HUES6 (cell line): ENCODE measurements around the gene CDC42.

ENCODE experiments used
- H3K27ac ChIP-seq: 2 replicates; pipeline ENCODE4 v1.7.0; 2013; ENCODE audit warnings: low read depth, mild to moderate bottlenecking, low read length, inconsistent platforms
- H3K27me3 ChIP-seq: 2 replicates; pipeline ENCODE4 v1.6.1; 2013; ENCODE audit warnings: low read length; ENCODE audit not compliant: control insufficient read depth, insufficient read depth
- H3K36me3 ChIP-seq: 2 replicates; pipeline ENCODE4 v1.6.1; 2013; ENCODE audit warnings: low read length; ENCODE audit not compliant: control insufficient read depth, insufficient read depth
- H3K4me1 ChIP-seq: 2 replicates; pipeline ENCODE4 v1.6.1; 2013; ENCODE audit warnings: low read length; ENCODE audit not compliant: control insufficient read depth, insufficient read depth
- H3K4me3 ChIP-seq: 2 replicates; pipeline ENCODE4 v1.5.1; 2013; ENCODE audit warnings: low read depth, low read length
- H3K9ac ChIP-seq: one replicate; pipeline ENCODE4 v1.6.1; 2013; ENCODE audit warnings: mild to moderate bottlenecking, low read length
- H3K9me3 ChIP-seq: 2 replicates; pipeline ENCODE4 v1.6.1; 2013; ENCODE audit warnings: low read depth, low read length; ENCODE audit not compliant: control insufficient read depth, insufficient read depth

CDC42 gene

DNA sequence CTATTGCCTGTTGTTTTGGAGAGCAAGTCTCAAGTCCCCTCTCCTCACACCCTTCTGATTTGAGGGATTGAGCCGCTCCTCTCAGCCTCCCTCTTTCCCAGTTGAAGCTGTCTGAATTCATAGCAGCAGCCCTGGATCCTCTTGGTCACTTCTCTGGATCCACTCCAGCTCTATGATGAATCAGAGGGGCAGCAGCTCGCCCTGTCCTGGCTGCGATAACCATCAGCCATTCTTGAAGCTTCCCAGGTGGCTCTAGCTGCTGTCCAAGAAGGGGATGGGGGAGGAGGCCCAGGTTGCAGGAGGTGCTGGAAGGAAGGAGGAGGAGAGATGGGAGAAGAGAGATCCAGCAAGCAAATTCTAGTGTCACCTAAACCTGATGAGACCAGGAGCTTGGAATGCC lies 59.1 kb downstream of the CDC42 start:
- Histone ChIP-seq H3K27me3 (no peaks in the 10 kb centered on the region), H3K27ac (no peak overlapping the region), H3K9ac (no peak overlapping the region), H3K9me3 (no peaks in the 10 kb centered on the region), H3K4me3 (no peak overlapping the region), H3K4me1 (peaks cover 14% of the 10 kb centered on the region), H3K36me3 (peaks cover 21% of the 10 kb centered on the region)

DNA sequence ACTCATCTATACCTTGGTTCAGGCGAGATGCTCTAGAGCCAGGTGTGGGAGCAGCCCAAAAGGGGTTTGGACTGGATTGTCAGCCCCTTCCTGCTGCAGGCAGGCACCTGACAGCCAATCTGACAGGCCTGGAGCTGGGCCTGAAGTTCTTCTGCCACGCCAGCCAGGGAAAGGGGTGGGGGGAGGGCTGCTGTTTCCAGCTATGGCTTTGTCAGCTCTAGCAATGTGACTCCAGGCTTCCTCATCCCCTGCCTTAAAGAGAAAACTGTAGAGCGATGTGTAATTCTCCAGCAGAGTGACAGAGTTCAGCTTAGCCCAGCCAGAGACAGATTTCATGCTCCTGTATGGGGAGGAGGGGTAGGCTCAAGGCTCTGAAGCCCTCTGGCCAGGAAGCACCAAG lies 60.0 kb downstream of the CDC42 start:
- no peaks in the 10 kb centered on the region for H3K27me3 ChIP-seq
- H3K27ac ChIP-seq, result no peak overlapping the region
- no peaks in the 10 kb centered on the region for H3K9me3 ChIP-seq
- peaks cover 14% of the 10 kb centered on the region for H3K4me1 ChIP-seq
- H3K36me3 ChIP-seq, result peaks cover 18% of the 10 kb centered on the region
- H3K4me3 ChIP-seq, result no peak overlapping the region
- no peak overlapping the region for H3K9ac ChIP-seq

- Histone ChIP-seq H3K4me3 (no peak overlapping the region), H3K27me3 (no peaks in the 10 kb centered on the region), H3K36me3 (peaks cover 6% of the 10 kb centered on the region; the same call in 1 of the 2 replicates), H3K9me3 (no peaks in the 10 kb centered on the region), H3K9ac (no peak overlapping the region), H3K27ac (no peak overlapping the region), H3K4me1 (peaks cover 14% of the 10 kb centered on the region)
These were observed 61.8 kb downstream of the CDC42 start for GRCh38 chr1:22114083-22115012.

DNA sequence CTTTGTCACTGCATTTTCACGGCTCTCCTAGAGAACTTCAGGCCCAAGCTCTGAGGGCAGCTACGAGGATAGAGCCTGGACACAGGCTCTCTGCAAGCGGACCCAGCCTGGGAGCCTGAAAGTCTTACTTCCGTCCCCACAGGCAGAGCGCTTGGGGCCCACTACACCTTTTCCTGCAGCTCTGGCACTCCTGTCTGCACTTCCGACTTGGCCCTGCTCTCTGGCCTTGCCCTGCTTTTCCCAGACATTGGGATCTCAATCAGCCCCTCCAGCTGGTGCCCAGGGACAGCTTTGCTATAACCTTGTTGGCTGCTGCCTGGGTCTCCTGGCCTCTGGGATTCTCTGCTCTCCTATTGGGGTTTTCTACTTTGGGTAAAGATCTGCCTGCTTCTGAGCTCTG lies 62.8 kb downstream of the CDC42 start:
- Histone ChIP-seq H3K27ac (no peak overlapping the region; the same call in 1 of the 2 replicates), H3K4me1 (peaks cover 14% of the 10 kb centered on the region), H3K9ac (no peak overlapping the region), H3K9me3 (no peaks in the 10 kb centered on the region), H3K27me3 (no peaks in the 10 kb centered on the region), H3K4me3 (no peak overlapping the region), H3K36me3 (peaks cover 8% of the 10 kb centered on the region)

- H3K9ac ChIP-seq, result no peak overlapping the region
- H3K4me3 ChIP-seq, result no peak overlapping the region
- H3K9me3 ChIP-seq, result no peaks in the 10 kb centered on the region
- peaks cover 5% of the 10 kb centered on the region; the same call in 1 of the 2 replicates for H3K36me3 ChIP-seq
- no peaks in the 10 kb centered on the region for H3K27me3 ChIP-seq
- H3K27ac ChIP-seq, result no peak overlapping the region
- peaks cover 28% of the 10 kb centered on the region for H3K4me1 ChIP-seq
These were observed 64.7 kb downstream of the CDC42 start for GRCh38 chr1:22117238-22117637.

GRCh38 chr1:22117851-22118250 lies 65.3 kb downstream of the CDC42 start:
- H3K27ac ChIP-seq, result no peak overlapping the region

DNA sequence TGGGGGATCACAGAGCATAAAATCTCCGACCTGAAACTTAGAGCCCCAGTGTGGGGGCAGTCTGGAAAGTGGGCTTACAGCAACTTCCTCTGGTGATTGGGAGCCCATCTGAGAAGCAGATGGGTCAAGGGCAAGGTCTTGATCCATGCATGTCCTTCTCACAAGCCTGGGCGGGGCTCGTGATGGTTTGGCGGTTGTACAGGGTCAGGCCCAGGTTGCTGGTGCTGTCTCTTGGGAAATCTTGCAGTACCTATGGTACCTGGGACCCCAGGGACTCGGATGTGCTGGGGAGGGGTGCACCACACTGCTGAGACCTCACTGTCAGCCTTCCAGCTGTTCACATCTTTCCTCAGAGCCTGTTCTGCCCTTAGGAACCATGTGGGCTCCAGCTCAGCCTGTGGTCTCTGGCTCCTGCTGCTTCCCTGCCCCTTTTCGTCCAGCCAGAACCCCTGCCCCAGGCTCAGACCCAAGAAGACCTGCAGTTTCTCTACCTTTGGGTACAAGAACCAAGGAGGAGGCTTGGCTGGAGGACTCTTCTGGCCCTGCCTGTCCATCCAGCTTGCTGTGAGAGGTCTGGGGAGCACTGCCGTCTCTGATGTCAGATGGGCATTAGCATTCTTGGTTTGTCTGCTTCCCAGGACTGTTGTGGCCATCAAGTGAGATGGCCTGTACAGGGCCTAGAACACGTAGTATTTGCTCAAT lies 65.9 kb downstream of the CDC42 start:
- H3K9me3 ChIP-seq, result no peaks in the 10 kb centered on the region
- no peaks in the 10 kb centered on the region for H3K27me3 ChIP-seq
- peaks cover 5% of the 10 kb centered on the region; the same call in 1 of the 2 replicates for H3K36me3 ChIP-seq
- no peak overlapping the region for H3K27ac ChIP-seq
- peaks cover 38% of the 10 kb centered on the region for H3K4me1 ChIP-seq
- no peak overlapping the region for H3K9ac ChIP-seq
- H3K4me3 ChIP-seq, result no peak overlapping the region

More at GRCh38 chr1:22117851-22118250, 65.3 kb downstream of the CDC42 start:
- Histone ChIP-seq H3K36me3 (peaks cover 5% of the 10 kb centered on the region; the same call in 1 of the 2 replicates), H3K4me3 (no peak overlapping the region), H3K4me1 (peaks cover 34% of the 10 kb centered on the region), H3K27me3 (no peaks in the 10 kb centered on the region), H3K9me3 (no peaks in the 10 kb centered on the region), H3K9ac (no peak overlapping the region)

- Histone ChIP-seq H3K27ac (no peak overlapping the region), H3K4me3 (no peak overlapping the region), H3K36me3 (peaks cover 5% of the 10 kb centered on the region; the same call in 1 of the 2 replicates), H3K27me3 (no peaks in the 10 kb centered on the region), H3K9ac (no peak overlapping the region), H3K9me3 (no peaks in the 10 kb centered on the region), H3K4me1 (peaks cover 29% of the 10 kb centered on the region)
These were observed 67.3 kb downstream of the CDC42 start for GRCh38 chr1:22119626-22120468.

DNA sequence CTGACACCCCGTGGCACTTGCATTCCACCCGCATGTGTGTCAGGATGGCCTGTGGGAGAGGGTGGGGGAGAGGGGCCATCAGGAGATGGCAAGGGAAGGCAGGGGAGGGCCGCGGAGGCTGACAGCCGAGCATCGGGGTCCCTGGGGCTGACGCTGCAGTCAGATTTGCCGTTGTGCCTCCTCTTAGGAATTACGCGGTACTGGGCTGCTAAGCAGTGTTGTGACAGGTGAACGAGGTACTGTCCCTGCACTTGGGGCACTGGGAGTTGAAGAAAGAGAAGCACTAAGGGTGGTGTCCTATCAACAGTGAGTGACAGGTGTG lies 67.9 kb downstream of the CDC42 start:
- Histone ChIP-seq H3K36me3 (peaks cover 5% of the 10 kb centered on the region; the same call in 1 of the 2 replicates), H3K4me1 (peaks cover 24% of the 10 kb centered on the region), H3K9me3 (no peaks in the 10 kb centered on the region), H3K27ac (no peak overlapping the region), H3K9ac (no peak overlapping the region), H3K4me3 (no peak overlapping the region), H3K27me3 (no peaks in the 10 kb centered on the region)

- Histone ChIP-seq H3K27me3 (no peaks in the 10 kb centered on the region), H3K9ac (no peak overlapping the region), H3K9me3 (no peaks in the 10 kb centered on the region), H3K4me3 (no peak overlapping the region), H3K27ac (no peak overlapping the region), H3K4me1 (peaks cover 24% of the 10 kb centered on the region), H3K36me3 (peaks cover 5% of the 10 kb centered on the region; the same call in 1 of the 2 replicates)
These were observed 69.0 kb downstream of the CDC42 start for GRCh38 chr1:22121421-22121911.
